Neural cell (in vitro differentiated cells): Measurements from ENCODE around the gene TUBGCP2.

Experiments
- CTCF ChIP-seq: fragments of 450-650 bp; IDR thresholded peaks from 2 replicates; pipeline ENCODE4 v1.5.1; 2014; ENCODE audit warnings: antibody characterized with exemption, mild to moderate bottlenecking, moderate library complexity; ENCODE audit not compliant: poor library complexity, severe bottlenecking
- EZH2 ChIP-seq: fragments of 200-600, 300-800 bp; shearing (Covaris generic), sonication (generic); IDR thresholded peaks from 2 replicates; pipeline ENCODE4 v1.6.1; 2014; ENCODE audit warnings: antibody characterized with exemption, low read length, borderline replicate concordance, mild to moderate bottlenecking; ENCODE audit not compliant: insufficient read depth, poor library complexity, severe bottlenecking
- SMC3 ChIP-seq: fragments of 450-650 bp; conservative IDR thresholded peaks from 2 replicates; pipeline ENCODE4 v1.6.1; 2014; ENCODE audit warnings: antibody characterized with exemption, mild to moderate bottlenecking, moderate library complexity; ENCODE audit not compliant: poor library complexity

GRCh38 chr10:133316266-133316665 lies 7.6 kb upstream of the TUBGCP2 start:
- TF ChIP-seq EZH2 (no peak), SMC3 (no peak), CTCF (no peak)
